Endometrial microvascular endothelial cells (primary cell): ENCODE results near the gene PRKD2. TPM values are rescaled to one million over a fixed set of nuclear protein-coding genes. Genes with fewer than 3 reads are reported as not detected.

Experiments used
- in situ Hi-C: cut with HindIII; loops from 2 replicates; pipeline ENCODE4 v1.10.0; 2017; ENCODE audit warnings: low sequenced_read_pairs, low pct_unique_long_range_greater_than_20kb; ENCODE audit errors: inconsistent ontology term
- total RNA-seq: library from RNA; depleted of rRNA; stranded (reverse); fragments of >200 nt; gene quantifications from one replicate; pipeline ENCODE4 v1.2.3, GENCODE V29; 2015; ENCODE audit errors: inconsistent ontology term

The PRKD2 gene
- total RNA-seq, 1 donor from 2014 or later, result 30.9 TPM

- in situ Hi-C loops, result no loop called here
Observed at GRCh38 chr19:46744005-46744691, 27.2 kb upstream of the PRKD2 start.

GRCh38 chr19:46742926-46743480, 26.1 kb upstream of the PRKD2 start:
- in situ Hi-C loops, result no loop called here

GRCh38 chr19:46741447-46741846, 24.5 kb upstream of the PRKD2 start:
- in situ Hi-C loops, result no loop called here

GRCh38 chr19:46739290-46739771, 22.4 kb upstream of the PRKD2 start:
- in situ Hi-C loops, result no loop called here

- in situ Hi-C loops, result no loop called here
Observed at GRCh38 chr19:46737761-46738171, 20.9 kb upstream of the PRKD2 start.

GRCh38 chr19:46737298-46737654, 20.4 kb upstream of the PRKD2 start:
- in situ Hi-C loops, result no loop called here

- in situ Hi-C loops, result no loop called here
Observed at GRCh38 chr19:46736531-46737297, 19.8 kb upstream of the PRKD2 start.

- in situ Hi-C loops, result no loop called here
Observed at GRCh38 chr19:46733690-46734292, 16.9 kb upstream of the PRKD2 start.

- in situ Hi-C loops, result no loop called here
Observed at GRCh38 chr19:46732966-46733689, 16.2 kb upstream of the PRKD2 start.

GRCh38 chr19:46732172-46732938, 15.4 kb upstream of the PRKD2 start:
- in situ Hi-C loops, result no loop called here

GRCh38 chr19:46731584-46731983, 14.7 kb upstream of the PRKD2 start:
- in situ Hi-C loops, result no loop called here

- in situ Hi-C loops, result no loop called here
Observed at GRCh38 chr19:46731007-46731501, 14.1 kb upstream of the PRKD2 start.

- in situ Hi-C loops, result no loop called here
Observed at GRCh38 chr19:46730595-46730994, 13.7 kb upstream of the PRKD2 start.

- in situ Hi-C loops, result no loop called here
Observed at GRCh38 chr19:46730187-46730586, 13.3 kb upstream of the PRKD2 start.

GRCh38 chr19:46729696-46730095, 12.8 kb upstream of the PRKD2 start:
- in situ Hi-C loops, result no loop called here

- in situ Hi-C loops, result no loop called here
Observed at GRCh38 chr19:46728693-46729339, 11.9 kb upstream of the PRKD2 start.

- in situ Hi-C loops, result no loop called here
Observed at GRCh38 chr19:46728208-46728607, 11.3 kb upstream of the PRKD2 start.

GRCh38 chr19:46727757-46728156, 10.8 kb upstream of the PRKD2 start:
- in situ Hi-C loops, result no loop called here
